ENCODE measurements around the gene CACNB2.
"Not testable (repeated sequence)": the region's sequence is repeated elsewhere in the genome, so short reads cannot be mapped to it uniquely, and the experiment has no call there.

The CACNB2 gene

DNA sequence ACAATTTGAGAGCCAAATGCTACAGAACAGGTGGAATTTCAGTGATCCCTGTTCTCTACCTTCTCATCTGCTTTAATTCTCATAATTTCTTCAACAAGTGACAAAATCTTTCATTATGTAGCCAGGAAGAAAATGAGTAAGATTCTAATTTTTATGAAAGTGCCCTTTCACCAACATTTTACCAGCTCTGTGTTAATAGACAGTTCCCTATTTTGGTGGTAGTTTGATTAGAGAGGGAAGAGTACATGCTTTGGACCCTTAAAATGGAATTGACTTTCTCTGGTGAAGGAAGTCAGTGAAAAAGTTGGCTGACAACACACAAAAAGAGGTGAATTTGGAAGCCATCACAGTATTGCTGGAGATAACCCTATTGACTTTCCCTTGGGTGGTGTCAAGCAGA lies 61.7 kb downstream of the CACNB2 start:
- no peak for DNase-seq (ENCODE audit: low spot score)

DNA sequence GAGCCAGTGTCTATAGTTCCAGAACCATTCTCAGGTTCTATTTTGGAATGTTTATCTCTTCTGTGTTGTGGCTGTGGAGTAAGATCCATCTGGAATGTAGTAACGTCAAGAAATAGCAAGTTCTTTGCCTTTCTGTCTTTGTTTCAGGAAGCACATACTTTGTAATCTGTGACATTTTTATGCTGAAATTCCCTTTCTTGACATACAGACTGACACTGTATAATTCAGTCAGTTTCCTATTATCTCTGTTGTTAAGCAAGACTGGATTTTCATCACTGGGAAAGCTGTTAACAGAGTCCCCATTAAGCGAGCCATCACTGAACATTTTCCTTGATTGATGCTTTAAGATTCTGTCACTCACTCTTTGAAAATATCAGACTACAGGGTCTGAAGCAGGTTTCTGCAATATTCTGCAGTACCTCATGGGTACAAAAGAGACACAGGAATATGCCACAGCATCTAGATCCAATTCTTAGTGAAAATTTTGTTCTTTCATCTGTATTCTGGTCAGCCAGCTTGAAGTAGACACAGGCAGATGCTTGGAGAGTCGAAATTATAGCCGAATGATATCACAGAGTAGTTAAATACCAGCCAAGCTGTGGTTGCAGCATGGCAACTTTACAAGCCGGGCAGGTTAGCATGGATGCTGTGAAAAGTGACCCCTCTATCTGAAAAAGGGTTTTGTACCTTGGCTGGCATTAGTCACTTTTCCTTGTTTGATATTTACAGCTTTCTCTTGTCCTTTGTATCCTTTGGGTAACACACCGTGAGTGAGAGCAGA lies 62.6 kb downstream of the CACNB2 start:
- no peak for DNase-seq (ENCODE audit: low spot score)

DNA sequence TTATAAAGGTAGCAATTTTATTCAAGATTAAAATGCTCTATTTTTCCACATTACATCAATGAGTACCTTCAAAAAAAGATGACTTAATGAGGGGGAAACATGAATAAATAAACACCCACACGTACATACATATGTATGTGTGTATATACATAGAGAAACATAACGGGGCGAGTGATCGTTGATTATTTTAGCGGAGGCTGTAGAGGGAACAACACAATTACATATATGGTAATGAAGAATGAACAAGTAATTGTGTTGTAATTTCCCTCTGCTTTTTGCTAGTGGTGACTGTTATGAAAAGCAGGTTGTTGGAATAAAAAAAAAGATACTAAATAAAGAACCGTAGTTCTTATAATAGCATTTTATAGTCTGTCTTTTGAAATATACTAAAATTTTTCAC lies 63.2 kb downstream of the CACNB2 start:
- DNase-seq (ENCODE audit: low spot score): no peak

DNA sequence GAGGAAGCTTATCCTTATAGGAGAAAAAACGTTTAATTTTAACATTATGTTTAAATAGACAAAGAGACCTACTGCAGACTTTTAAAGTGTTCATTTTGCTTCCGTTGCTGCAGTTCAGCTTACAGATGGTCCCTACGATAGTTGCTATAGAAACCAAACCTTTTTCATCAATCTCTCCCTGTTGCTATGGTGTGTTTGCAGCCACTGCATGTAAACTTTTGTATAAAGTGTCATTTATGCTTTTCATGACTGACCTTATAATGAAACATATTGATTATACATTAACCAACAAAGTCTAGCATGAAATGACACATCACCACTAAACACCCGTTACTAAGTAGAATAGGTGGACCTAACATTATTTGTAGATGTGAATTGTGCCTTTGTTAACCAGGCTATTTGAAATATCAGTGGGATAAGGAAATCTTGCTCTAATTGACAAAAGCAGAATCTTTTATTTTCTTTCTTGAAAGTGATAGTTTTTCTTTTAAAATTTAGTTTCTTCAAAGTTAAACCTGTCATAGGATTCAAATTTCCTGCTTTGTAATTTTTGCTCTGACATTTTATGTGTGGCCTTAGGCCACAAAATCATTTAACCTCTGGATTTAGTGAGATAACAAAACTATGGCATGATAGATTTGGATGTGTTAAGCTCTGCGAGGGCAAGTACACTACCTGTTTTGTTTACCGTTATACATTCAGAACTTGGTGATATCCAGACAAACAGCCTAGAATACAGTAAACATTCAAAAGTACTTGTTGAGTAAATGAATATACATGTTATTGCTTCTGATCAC lies 64.0 kb downstream of the CACNB2 start:
- no peak for DNase-seq (ENCODE audit: low spot score)

GRCh38 chr10:18205098-18205834 lies 65.0 kb downstream of the CACNB2 start:
- no peak for DNase-seq (ENCODE audit: low spot score)

DNA sequence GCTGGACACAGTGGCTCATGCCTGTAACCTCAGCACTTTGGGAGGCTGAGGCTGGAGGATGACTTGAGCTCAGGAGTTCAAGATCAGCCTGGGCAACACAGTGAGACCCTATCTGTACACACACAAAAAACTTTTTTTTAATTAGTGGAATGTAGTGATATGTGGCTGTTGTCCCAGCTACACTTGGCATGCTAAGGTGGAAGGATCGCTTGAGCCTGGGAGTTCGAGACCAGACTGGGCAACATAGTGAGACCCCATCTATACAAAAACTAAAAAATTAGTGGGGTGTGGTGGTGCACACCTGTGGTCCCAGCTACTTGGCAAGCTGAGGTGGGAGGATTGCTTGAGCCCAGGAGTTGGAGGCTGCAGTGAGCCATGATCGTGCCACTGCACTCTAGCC lies 68.0 kb downstream of the CACNB2 start:
- DNase-seq (ENCODE audit: low spot score): not testable (repeated sequence)

DNA sequence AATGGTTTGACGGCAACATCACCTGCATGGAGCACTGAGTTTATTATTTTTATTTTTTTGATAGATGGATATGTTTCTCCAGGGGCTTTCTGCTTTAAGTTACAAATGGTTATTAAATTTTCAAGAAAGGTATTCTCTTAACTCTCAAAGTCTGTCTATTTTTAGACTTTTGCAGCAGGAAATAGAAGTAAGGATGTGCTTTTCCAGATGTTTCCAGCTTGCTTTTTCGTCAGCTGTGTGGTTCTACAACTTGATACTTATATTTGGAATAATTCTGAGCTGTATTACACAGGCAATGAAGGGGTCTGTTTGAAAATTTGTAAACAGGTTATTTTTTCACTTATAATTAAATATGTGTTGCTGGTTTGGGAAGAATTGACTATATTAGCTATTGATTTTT lies 69.0 kb downstream of the CACNB2 start:
- no peak for DNase-seq (ENCODE audit: low spot score)

GRCh38 chr10:18210711-18211110 lies 70.5 kb downstream of the CACNB2 start:
- no peak for DNase-seq (ENCODE audit: low spot score)

- DNase-seq (ENCODE audit: low spot score): no peak
Measured at GRCh38 chr10:18211862-18212261, 71.6 kb downstream of the CACNB2 start.

GRCh38 chr10:18213271-18213670 lies 73.0 kb downstream of the CACNB2 start:
- no peak for DNase-seq (ENCODE audit: low spot score)

GRCh38 chr10:18214691-18215563 lies 74.7 kb downstream of the CACNB2 start:
- DNase-seq (ENCODE audit: low spot score): peak; percentile 63

DNA sequence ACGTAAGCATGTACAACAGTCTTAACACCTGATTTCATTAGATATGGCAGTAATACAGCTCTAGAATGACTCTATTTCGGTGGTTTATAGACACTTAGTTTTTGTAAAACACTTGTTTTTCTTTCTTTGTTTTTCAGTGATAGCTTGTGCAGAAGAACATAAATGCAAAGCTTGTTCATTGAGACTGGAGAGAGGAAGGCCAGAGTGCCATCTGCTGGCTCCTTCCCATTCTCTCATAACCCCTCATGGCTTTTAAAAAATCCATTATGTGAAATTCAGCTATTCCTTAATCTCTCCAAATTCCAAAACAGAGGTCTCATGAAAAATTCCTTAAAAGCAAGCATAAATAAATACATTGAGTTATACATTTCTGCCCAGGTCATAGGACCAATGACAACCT lies 76.3 kb downstream of the CACNB2 start:
- no peak for DNase-seq (ENCODE audit: low spot score)

GRCh38 chr10:18217577-18217976 lies 77.4 kb downstream of the CACNB2 start:
- DNase-seq (ENCODE audit: low spot score): no peak

DNA sequence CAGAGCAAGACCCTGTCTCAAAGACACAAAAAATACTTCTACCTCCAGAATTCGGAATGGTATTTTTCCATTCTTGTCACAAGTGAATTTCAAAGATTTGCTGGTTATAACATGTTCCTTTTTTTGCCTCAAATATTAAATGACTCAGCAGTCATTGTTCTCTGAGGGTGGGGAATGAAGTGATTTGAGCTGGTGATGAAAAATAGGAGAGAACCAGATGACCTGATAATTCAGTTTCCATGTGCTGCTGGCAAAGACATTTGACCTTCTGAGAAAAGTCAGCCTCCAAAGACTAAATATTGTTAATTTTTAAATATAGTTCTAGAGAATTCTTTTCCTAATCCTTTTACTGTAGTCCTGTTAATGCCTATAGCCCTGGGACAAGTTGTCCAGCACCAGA lies 78.9 kb downstream of the CACNB2 start:
- DNase-seq (ENCODE audit: low spot score): peak; percentile 18

GRCh38 chr10:18221123-18221522 lies 80.9 kb downstream of the CACNB2 start:
- no peak for DNase-seq (ENCODE audit: low spot score)

GRCh38 chr10:18221882-18222281 lies 81.7 kb downstream of the CACNB2 start:
- DNase-seq (ENCODE audit: low spot score): no peak

GRCh38 chr10:18222866-18223265 lies 82.6 kb downstream of the CACNB2 start:
- no peak for DNase-seq (ENCODE audit: low spot score)

DNA sequence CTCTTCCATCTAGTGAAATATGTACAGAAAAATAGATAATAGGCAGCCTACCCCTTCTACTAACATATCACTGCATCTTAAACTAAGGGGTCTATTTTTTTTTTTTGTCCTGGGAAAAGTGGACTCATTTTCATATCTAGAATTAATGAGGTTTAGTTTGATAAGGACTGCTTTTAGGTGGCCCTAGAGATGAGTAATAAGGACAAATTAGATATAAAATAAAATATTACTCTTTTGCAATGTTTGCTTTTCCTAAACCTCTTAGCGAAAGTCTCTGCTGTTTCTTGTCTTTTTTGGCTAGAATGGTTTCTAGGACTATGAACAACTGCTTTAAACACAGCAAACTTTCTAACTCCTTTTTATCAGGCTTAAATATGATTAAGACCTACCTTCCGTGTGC lies 83.7 kb downstream of the CACNB2 start:
- no peak for DNase-seq (ENCODE audit: low spot score)

DNA sequence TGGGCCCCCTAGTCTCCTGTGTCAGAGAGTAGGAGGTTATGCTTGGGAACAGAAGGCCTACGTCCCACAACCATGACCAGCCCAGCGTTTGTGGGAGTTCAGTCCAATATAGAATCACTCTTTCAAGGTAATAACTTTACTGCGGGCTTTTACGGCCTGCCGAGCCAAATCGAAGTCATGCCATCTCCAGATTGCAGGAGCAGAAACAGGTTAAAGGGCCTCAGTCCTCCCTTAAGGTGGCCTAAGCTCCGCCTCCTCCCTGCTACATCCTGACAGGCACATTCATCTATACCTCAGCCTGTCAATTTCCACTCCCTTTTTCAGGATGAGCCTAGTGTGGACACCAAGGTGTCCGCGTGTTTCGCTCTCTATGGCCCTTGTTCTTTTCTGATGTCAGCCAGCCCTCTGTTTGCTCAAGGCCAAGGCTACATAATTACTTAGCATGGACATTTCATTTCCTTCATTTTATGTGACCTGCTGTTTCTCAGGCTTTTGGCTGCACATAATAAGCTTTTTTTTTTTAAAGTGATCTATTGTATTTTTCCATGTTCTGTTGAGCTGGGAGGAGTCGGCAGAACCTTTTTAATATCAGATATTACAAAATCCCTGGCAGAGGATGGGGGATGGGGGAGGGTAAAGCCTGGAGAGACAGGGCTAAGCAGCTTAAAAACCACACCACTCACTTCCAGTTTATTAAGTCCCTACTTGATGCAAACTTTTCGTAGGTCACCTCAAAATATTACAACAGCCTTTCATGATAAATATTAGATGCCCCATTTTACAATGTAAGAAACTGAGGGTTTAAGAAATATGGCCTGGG lies 84.6 kb downstream of the CACNB2 start:
- DNase-seq (ENCODE audit: low spot score): no peak

DNA sequence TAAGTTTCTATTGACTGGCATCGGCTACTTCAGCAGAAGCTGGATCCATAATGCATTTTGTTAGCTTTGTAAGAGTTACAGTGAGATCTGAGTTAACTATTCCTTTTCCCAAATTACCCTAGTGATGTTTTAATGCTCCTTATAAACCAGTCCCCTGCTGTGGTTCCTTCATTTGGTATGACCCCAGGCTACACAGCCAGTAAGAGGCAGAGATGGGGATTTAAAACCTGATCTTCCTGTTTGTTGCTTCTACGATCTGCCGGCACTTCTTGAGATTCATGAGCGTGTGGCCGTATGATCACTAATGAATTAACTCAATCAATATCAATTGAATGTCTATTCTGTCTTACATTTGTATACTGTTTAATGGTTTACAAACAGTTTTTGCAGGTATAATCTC lies 86.1 kb downstream of the CACNB2 start:
- no peak for DNase-seq (ENCODE audit: low spot score)

DNA sequence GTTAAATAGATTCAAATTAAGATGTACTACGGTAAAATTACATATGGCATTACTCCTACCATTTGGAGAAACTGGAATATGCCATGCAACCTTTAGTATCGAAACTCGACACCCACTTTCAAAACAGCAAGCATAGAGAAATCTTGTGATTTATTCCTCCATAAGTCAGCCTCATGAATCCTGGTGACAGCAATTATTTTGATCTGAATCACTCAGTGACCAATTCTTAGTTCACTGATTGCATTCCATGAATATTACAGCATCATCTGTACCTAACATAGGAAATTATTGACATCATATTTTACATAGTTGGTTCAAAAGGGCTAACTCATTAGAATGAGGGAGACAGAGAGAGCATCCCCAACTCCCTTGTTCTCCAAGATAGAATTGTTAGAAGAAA lies 89.6 kb downstream of the CACNB2 start:
- DNase-seq (ENCODE audit: low spot score): no peak
